T-helper 1 cell treated with Interleukin-12 subunit alpha and Interleukin-12 subunit beta and Interleukin-4 antibody, amounts not matched to agents 30 ng/mL and 1 ng/mL, for 36 hours (primary cell): ENCODE data around the gene ZBTB3. TPM values are rescaled to one million over a fixed set of nuclear protein-coding genes. Genes with fewer than 3 reads are reported as not detected.

Experiments used
- total RNA-seq: library from RNA; stranded (reverse); gene quantifications from 2 replicates; pipeline ENCODE4 v1.2.3, GENCODE V29; 2022

The ZBTB3 gene
- total RNA-seq, 1 donor from 2014 or later = 13.8 TPM

Other genes starting within 250 kb of the ZBTB3 start
- gene AHNAK, start 207.4 kb downstream of the ZBTB3 start, total RNA-seq = 359 and 362 TPM in 2 replicates
- gene EEF1G, start 180.3 kb downstream of the ZBTB3 start, total RNA-seq = 1,061 and 1,072 TPM in 2 replicates
- gene TUT1, start 162.6 kb downstream of the ZBTB3 start, total RNA-seq = 24.2 and 31.3 TPM in 2 replicates
- gene MTA2, start 152.3 kb downstream of the ZBTB3 start, total RNA-seq = 235 and 238 TPM in 2 replicates
- gene EML3, start 141.4 kb downstream of the ZBTB3 start, total RNA-seq = 141 and 150 TPM in 2 replicates
- 1.1 and 2.7 TPM in 2 replicates for gene ROM1, start 140.9 kb downstream of the ZBTB3 start, total RNA-seq
- 70.6 and 77.1 TPM in 2 replicates for gene B3GAT3, start 132.2 kb downstream of the ZBTB3 start, total RNA-seq
- gene GANAB, start 107.5 kb downstream of the ZBTB3 start, total RNA-seq = 285 and 289 TPM in 2 replicates
- 31.4 and 32.3 TPM in 2 replicates for gene INTS5, start 100.9 kb downstream of the ZBTB3 start, total RNA-seq
- 110 and 112 TPM in 2 replicates for gene C11orf98, start 89.0 kb downstream of the ZBTB3 start, total RNA-seq
- 26.4 and 26.7 TPM in 2 replicates for gene CSKMT, start 88.8 kb downstream of the ZBTB3 start, total RNA-seq
- 7.8 and 8.0 TPM in 2 replicates for gene UQCC3, start 82.5 kb downstream of the ZBTB3 start, total RNA-seq
- gene LBHD1, start 81.9 kb downstream of the ZBTB3 start, total RNA-seq = 18.3 and 20.9 TPM in 2 replicates
- gene UBXN1, start 75.1 kb downstream of the ZBTB3 start, total RNA-seq = 126 and 127 TPM in 2 replicates
- gene LRRN4CL, start 64.6 kb downstream of the ZBTB3 start, total RNA-seq = 0.17 and 0.20 TPM in 2 replicates
- 34.4 and 35.0 TPM in 2 replicates for gene BSCL2, start 46.7 kb downstream of the ZBTB3 start, total RNA-seq
- gene GNG3, start 46.5 kb downstream of the ZBTB3 start, total RNA-seq = not detected in 2 replicates
- gene HNRNPUL2, start 26.7 kb downstream of the ZBTB3 start, total RNA-seq = 63.6 and 64.3 TPM in 2 replicates
- 49.8 and 51.5 TPM in 2 replicates for gene TTC9C, start 25.7 kb downstream of the ZBTB3 start, total RNA-seq
- gene POLR2G, start 7.4 kb upstream of the ZBTB3 start, total RNA-seq = 108 and 112 TPM in 2 replicates
- gene TAF6L, start 17.2 kb upstream of the ZBTB3 start, total RNA-seq = 22.2 and 23.8 TPM in 2 replicates
- 48.8 and 53.1 TPM in 2 replicates for gene TMEM179B, start 33.2 kb upstream of the ZBTB3 start, total RNA-seq
- 17.6 and 18.4 TPM in 2 replicates for gene TMEM223, start 37.8 kb upstream of the ZBTB3 start, total RNA-seq
- gene NXF1, start 51.3 kb upstream of the ZBTB3 start, total RNA-seq = 97.3 and 97.4 TPM in 2 replicates
- gene STX5, start 77.9 kb upstream of the ZBTB3 start, total RNA-seq = 45.9 and 50.5 TPM in 2 replicates
- gene TEX54, start 78.7 kb upstream of the ZBTB3 start, total RNA-seq = not detected in 2 replicates
- 81.3 and 82.3 TPM in 2 replicates for gene WDR74, start 85.4 kb upstream of the ZBTB3 start, total RNA-seq
- 202 and 204 TPM in 2 replicates for gene SLC3A2, start 126.7 kb upstream of the ZBTB3 start, total RNA-seq
- not detected in 2 replicates for gene CHRM1, start 167.2 kb upstream of the ZBTB3 start, total RNA-seq
- not detected in 2 replicates for gene SLC22A6, start 230.8 kb upstream of the ZBTB3 start, total RNA-seq